Fibroblast of skin of left biceps (primary cell): Measurements from ENCODE around the gene SLX4IP.
A peak's percentile ranks its signal among the peaks of the same experiment; 100 is the strongest.

ENCODE experiments used
- DNase-seq, 2 experiments: peaks; one replicate each; pipeline ENCODE4 v3.0.0-alpha.2; 2013; ENCODE audit warnings: low read depth in 2 of 2

Gene SLX4IP

GRCh38 chr20:10633718-10634117 lies 198.6 kb downstream of the SLX4IP start:
- no peak for DNase-seq

GRCh38 chr20:10634211-10634610 lies 199.1 kb downstream of the SLX4IP start:
- DNase-seq: no peak

GRCh38 chr20:10634683-10635411 lies 199.7 kb downstream of the SLX4IP start:
- DNase-seq: no peak

GRCh38 chr20:10635476-10636208 lies 200.5 kb downstream of the SLX4IP start:
- no peak for DNase-seq

GRCh38 chr20:10636326-10636818 lies 201.3 kb downstream of the SLX4IP start:
- DNase-seq: peak in 1 of 2 experiments; percentile 51

GRCh38 chr20:10637031-10637559 lies 202.0 kb downstream of the SLX4IP start:
- DNase-seq: no peak

GRCh38 chr20:10637563-10637962 lies 202.5 kb downstream of the SLX4IP start:
- no peak for DNase-seq

- DNase-seq: no peak
These were observed 204.1 kb downstream of the SLX4IP start for GRCh38 chr20:10639077-10639736.

- no peak for DNase-seq
These were observed 204.8 kb downstream of the SLX4IP start for GRCh38 chr20:10639737-10640556.

- DNase-seq: no peak
These were observed 205.8 kb downstream of the SLX4IP start for GRCh38 chr20:10640897-10641296.

GRCh38 chr20:10641467-10641866 lies 206.4 kb downstream of the SLX4IP start:
- no peak for DNase-seq

- no peak for DNase-seq
These were observed 206.8 kb downstream of the SLX4IP start for GRCh38 chr20:10641893-10642292.

- no peak for DNase-seq
These were observed 207.9 kb downstream of the SLX4IP start for GRCh38 chr20:10642856-10643559.

GRCh38 chr20:10643560-10643873 lies 208.4 kb downstream of the SLX4IP start:
- DNase-seq: no peak

GRCh38 chr20:10644458-10645204 lies 209.5 kb downstream of the SLX4IP start:
- no peak for DNase-seq

- no peak for DNase-seq
These were observed 210.1 kb downstream of the SLX4IP start for GRCh38 chr20:10645205-10645570.

GRCh38 chr20:10646006-10646405 lies 210.9 kb downstream of the SLX4IP start:
- DNase-seq: no peak

- DNase-seq: no peak
These were observed 211.8 kb downstream of the SLX4IP start for GRCh38 chr20:10646886-10647420.

GRCh38 chr20:10647471-10647870 lies 212.4 kb downstream of the SLX4IP start:
- no peak for DNase-seq

GRCh38 chr20:10647909-10648308 lies 212.8 kb downstream of the SLX4IP start:
- no peak for DNase-seq
